Measurements from ENCODE around the gene CHD5.

Gene CHD5

DNA sequence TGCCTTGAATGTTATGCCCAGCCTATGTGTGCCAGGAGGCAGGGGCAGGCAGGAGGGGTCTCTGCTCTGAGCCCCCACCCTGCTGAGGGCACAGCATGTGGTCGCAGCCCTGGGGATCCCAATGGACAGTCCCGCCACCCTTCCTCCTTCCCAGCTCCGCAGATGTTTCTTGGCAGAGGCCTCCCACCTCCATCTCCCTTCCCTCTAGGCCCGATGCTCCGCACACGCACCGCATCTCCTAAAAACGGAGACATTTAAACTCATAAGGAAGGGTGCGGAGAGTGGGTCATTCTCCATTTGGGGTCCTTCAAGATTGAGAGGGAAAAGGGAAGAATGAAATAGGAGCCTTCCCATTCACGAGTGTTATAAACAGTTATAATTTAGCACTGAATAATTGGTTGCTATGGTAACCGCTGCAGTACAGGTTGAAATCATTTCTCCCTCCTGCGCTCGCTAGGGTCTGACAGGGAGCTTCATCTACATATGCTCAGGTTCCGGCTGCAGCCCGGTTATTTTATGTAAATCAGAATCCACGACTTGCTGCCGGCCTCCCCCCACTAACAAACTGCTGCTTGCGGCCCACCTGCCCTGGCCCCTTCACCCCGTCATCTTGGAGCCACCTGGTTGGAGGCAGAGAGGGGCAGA lies 16.0 kb downstream of the CHD5 start:
- Histone ChIP-seq H3K27me3 (replicated peaks) (peaks cover 10% of the 10 kb centered on the region), H3K4me3 (ENCODE audit: low read depth, low read length) (no peak overlapping the region), H3K27ac (no peak overlapping the region), H3K36me3 (replicated peaks) (no peaks in the 10 kb centered on the region)
- in situ Hi-C loops (cut with HindIII; ENCODE audit: low pct_ligation_motif_present, low sequenced_read_pairs): no loop called here
- no peak for DNase-seq
- TF ChIP-seq, protein P1, sequence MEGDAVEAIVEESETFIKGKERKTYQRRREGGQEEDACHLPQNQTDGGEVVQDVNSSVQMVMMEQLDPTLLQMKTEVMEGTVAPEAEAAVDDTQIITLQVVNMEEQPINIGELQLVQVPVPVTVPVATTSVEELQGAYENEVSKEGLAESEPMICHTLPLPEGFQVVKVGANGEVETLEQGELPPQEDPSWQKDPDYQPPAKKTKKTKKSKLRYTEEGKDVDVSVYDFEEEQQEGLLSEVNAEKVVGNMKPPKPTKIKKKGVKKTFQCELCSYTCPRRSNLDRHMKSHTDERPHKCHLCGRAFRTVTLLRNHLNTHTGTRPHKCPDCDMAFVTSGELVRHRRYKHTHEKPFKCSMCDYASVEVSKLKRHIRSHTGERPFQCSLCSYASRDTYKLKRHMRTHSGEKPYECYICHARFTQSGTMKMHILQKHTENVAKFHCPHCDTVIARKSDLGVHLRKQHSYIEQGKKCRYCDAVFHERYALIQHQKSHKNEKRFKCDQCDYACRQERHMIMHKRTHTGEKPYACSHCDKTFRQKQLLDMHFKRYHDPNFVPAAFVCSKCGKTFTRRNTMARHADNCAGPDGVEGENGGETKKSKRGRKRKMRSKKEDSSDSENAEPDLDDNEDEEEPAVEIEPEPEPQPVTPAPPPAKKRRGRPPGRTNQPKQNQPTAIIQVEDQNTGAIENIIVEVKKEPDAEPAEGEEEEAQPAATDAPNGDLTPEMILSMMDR (IDR thresholded peaks at IDR 0.05; ENCODE audit: low read depth, low read length, missing control alignments): no peak

DNA sequence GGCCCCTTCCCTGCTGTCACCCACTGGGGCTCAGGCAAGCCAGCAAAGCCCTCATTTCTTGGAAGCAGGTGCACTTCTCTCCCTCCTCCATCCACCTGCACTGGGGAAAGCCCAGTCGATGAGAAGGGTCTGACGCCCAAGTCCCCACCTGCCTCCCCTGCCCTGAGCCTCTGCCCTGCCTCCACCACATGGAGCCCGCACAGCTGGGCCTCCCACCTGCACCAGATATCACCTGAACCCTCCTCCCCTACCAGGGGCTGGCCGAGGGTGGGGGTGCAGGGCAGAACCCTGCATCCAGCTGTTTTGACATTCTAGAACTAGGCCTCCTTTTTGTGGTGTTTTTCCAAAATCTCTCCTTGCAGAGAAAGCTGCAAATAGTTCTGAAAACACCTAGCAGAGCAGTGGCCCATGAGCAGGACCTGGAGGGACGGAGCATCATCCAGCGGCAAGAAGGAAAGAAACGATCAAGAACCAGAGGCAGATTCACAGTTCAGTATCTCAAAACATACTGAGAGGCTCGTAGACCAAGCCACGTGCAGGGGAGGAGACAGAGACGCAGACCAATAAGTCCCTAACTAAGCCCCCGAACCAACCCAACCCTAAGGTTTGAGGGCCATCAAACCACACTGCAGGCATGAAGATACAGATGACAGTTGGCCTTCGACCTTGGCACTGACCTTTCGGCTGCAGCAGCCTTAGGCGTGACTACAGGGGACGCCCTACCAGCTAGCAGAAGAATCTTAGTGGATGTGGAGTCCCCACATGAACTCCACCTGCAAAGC lies 16.7 kb downstream of the CHD5 start:
- H3K4me3 ChIP-seq (ENCODE audit: low read depth, low read length): no peak overlapping the region
- no peak overlapping the region for H3K27ac ChIP-seq
- no peak for DNase-seq
- TF ChIP-seq, protein P1 (IDR thresholded peaks at IDR 0.05; ENCODE audit: low read depth, low read length, missing control alignments): no peak
- H3K36me3 ChIP-seq (replicated peaks): no peaks in the 10 kb centered on the region
- in situ Hi-C loops (cut with HindIII; ENCODE audit: low pct_ligation_motif_present, low sequenced_read_pairs): no loop called here
- H3K27me3 ChIP-seq (replicated peaks): peaks cover 9% of the 10 kb centered on the region

DNA sequence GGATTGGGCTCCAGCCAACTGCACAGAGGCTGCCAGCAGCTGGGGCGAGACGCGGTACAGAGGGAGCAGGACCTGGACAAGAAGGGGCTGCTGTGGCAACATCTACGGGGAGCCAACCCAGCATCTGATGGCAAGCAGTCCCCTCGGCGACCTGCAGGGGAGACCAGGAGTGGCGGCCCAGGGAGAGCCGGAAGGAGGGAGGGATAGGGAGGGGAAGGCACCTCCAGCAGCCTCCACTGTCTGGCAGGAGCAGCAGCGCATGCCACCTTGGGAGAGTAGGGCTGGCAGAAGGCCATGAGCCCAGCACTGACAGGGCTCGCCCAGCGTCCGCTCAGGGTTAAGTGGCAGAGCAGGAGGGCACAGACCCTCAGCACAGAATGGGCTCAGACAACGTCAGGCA lies 17.3 kb downstream of the CHD5 start:
- H3K27ac ChIP-seq: no peak overlapping the region
- no peak for DNase-seq
- in situ Hi-C loops (cut with HindIII; ENCODE audit: low pct_ligation_motif_present, low sequenced_read_pairs): no loop called here
- no peaks in the 10 kb centered on the region for H3K36me3 ChIP-seq (replicated peaks)
- TF ChIP-seq, protein P1 (IDR thresholded peaks at IDR 0.05; ENCODE audit: low read depth, low read length, missing control alignments): peak; percentile 21
- peaks cover 7% of the 10 kb centered on the region for H3K27me3 ChIP-seq (replicated peaks)
- H3K4me3 ChIP-seq (ENCODE audit: low read depth, low read length): no peak overlapping the region

DNA sequence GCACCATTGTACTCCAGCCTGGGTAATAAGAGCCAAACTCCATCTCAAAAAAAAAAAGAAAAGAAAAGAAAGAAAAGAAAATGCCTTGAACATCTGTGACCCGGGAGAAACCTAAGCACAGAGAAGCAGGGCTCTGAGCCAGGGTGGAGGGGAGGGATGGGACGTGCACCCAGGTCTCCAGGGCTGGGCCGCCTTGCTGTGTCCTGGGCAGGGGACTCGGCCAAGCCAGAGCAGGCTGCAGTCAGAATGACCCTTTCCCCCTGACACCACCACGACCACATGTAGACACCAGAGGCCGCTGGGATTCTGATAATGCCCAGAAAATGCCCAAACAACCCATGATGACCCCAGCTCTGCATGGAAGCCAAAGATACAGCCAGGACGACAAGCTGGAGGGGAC lies 17.8 kb downstream of the CHD5 start:
- Histone ChIP-seq H3K27me3 (replicated peaks) (peaks cover 7% of the 10 kb centered on the region), H3K4me3 (ENCODE audit: low read depth, low read length) (no peak overlapping the region), H3K27ac (no peak overlapping the region), H3K36me3 (replicated peaks) (no peaks in the 10 kb centered on the region)
- no peak for DNase-seq
- TF ChIP-seq, protein P1 (IDR thresholded peaks at IDR 0.05; ENCODE audit: low read depth, low read length, missing control alignments): no peak
- in situ Hi-C loops (cut with HindIII; ENCODE audit: low pct_ligation_motif_present, low sequenced_read_pairs): no loop called here

DNA sequence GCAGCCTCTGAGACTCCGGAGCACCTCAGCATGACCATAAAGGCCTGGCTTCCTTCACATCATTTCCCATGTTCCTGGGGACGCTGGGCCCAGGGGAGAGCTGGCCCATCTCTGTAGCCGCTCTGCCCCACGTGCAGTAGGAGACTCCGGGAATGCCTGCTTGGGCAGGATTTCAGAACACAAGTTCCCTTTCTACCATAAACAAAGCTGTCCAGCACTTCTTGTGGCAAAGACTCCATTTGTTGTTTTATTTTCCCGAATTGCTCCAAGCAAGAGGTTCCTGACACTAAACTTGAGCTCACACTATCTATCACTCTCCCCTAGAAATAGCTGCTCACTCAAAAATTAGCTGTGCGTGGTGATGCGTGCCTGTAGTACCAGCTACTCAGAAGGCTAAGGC lies 21.9 kb downstream of the CHD5 start:
- DNase-seq: no peak
- Histone ChIP-seq H3K36me3 (replicated peaks) (no peaks in the 10 kb centered on the region), H3K27ac (no peak overlapping the region), H3K27me3 (replicated peaks) (peaks cover 1% of the 10 kb centered on the region), H3K4me3 (ENCODE audit: low read depth, low read length) (no peak overlapping the region)
- TF ChIP-seq, protein P1 (IDR thresholded peaks at IDR 0.05; ENCODE audit: low read depth, low read length, missing control alignments): no peak
- in situ Hi-C loops (cut with HindIII; ENCODE audit: low pct_ligation_motif_present, low sequenced_read_pairs): no loop called here
